ENCODE results near the gene ATG9B.

- TF ChIP-seq BHLHE40 (IDR thresholded peaks at IDR 0.05; ENCODE audit: low read depth, low read length) (no peak), ELK1 (IDR thresholded peaks at IDR 0.05; ENCODE audit: low read depth, low read length) (no peak), POLR2A (IDR thresholded peaks at IDR 0.05; ENCODE audit: low read length) (no peak), CTCF (IDR thresholded peaks at IDR 0.05) (no peak)
- TF ChIP-seq, protein P1, sequence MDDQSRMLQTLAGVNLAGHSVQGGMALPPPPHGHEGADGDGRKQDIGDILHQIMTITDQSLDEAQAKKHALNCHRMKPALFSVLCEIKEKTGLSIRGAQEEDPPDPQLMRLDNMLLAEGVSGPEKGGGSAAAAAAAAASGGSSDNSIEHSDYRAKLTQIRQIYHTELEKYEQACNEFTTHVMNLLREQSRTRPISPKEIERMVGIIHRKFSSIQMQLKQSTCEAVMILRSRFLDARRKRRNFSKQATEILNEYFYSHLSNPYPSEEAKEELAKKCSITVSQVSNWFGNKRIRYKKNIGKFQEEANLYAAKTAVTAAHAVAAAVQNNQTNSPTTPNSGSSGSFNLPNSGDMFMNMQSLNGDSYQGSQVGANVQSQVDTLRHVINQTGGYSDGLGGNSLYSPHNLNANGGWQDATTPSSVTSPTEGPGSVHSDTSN (IDR thresholded peaks at IDR 0.05) = no peak
- TF ChIP-seq, protein P2, sequence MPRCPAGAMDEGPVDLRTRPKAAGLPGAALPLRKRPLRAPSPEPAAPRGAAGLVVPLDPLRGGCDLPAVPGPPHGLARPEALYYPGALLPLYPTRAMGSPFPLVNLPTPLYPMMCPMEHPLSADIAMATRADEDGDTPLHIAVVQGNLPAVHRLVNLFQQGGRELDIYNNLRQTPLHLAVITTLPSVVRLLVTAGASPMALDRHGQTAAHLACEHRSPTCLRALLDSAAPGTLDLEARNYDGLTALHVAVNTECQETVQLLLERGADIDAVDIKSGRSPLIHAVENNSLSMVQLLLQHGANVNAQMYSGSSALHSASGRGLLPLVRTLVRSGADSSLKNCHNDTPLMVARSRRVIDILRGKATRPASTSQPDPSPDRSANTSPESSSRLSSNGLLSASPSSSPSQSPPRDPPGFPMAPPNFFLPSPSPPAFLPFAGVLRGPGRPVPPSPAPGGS (IDR thresholded peaks at IDR 0.05) = no peak
These were observed 32.1 kb downstream of the ATG9B start for GRCh38 chr7:150992051-150992640.

All from A549 (cell line).